A673 (cell line): ENCODE data around the gene CHTOP. TPM values are rescaled to one million over a fixed set of nuclear protein-coding genes. Genes with fewer than 3 reads are reported as not detected.

ENCODE experiments used
- BruUV-seq: library from RNA; stranded (reverse); fragments of 400-500 nt; replicated peaks from 2 replicates; lab custom pipeline; 2021; lab: Mats Ljungman, UMichigan
- CTCF ChIA-PET: fragments of 300-600 bp; sonication (Branson Sonifier 250); formaldehyde crosslinking; loops from one replicate; lab custom pipeline; 2022; ENCODE audit warnings: antibody characterized with exemption; lab: Charles Lee
- POLR2A ChIA-PET: fragments of 300-600 bp; sonication (Branson Sonifier 250); formaldehyde crosslinking; loops from one replicate; lab custom pipeline; 2022; ENCODE audit warnings: antibody characterized with exemption; ENCODE audit not compliant: low non-redundant PET; lab: Charles Lee
- DNase-seq: peaks from one replicate; pipeline ENCODE4 v3.0.0-alpha.2; 2015; ENCODE audit warnings: low spot score
- H3K27ac ChIP-seq: fragments of 200-600 bp; sonication (generic); 2 replicates; pipeline ENCODE4 v1.5.1; 2016; ENCODE audit warnings: mixed run types, low read depth, mild to moderate bottlenecking, mixed read lengths, antibody characterized with exemption, low read length; ENCODE audit not compliant: poor library complexity, severe bottlenecking
- H3K27me3 ChIP-seq: fragments of 200-600 bp; sonication (generic); replicated peaks from 2 replicates; pipeline ENCODE4 v1.6.1; 2017; ENCODE audit warnings: mixed run types, low read depth, mild to moderate bottlenecking, mixed read lengths, antibody characterized with exemption, low read length; ENCODE audit not compliant: insufficient read depth, poor library complexity
- H3K36me3 ChIP-seq: fragments of 200-600 bp; sonication (generic); 2 replicates; pipeline ENCODE4 v1.6.1; 2016; ENCODE audit warnings: mixed run types, mild to moderate bottlenecking, mixed read lengths, antibody characterized with exemption, low read length; ENCODE audit not compliant: insufficient read depth, poor library complexity, severe bottlenecking
- H3K4me1 ChIP-seq: fragments of 200-600 bp; sonication (generic); 2 replicates; pipeline ENCODE4 v1.6.1; 2017; ENCODE audit warnings: mixed run types, mild to moderate bottlenecking, mixed read lengths, antibody characterized with exemption, low read length; ENCODE audit not compliant: insufficient read depth, poor library complexity, severe bottlenecking
- H3K4me3 ChIP-seq: fragments of 200-600 bp; sonication (generic); 2 replicates; pipeline ENCODE4 v1.5.1; 2016; ENCODE audit warnings: low read depth, mixed run types, mild to moderate bottlenecking, mixed read lengths, low read length; ENCODE audit not compliant: poor library complexity, severe bottlenecking
- H3K9me3 ChIP-seq: fragments of 200-600 bp; sonication (generic); 2 replicates; pipeline ENCODE4 v1.6.1; 2016; ENCODE audit warnings: mixed run types, low read depth, mild to moderate bottlenecking, mixed read lengths, antibody characterized with exemption, low read length; ENCODE audit not compliant: poor library complexity, severe bottlenecking
- EZH2 ChIP-seq: fragments of 200-600 bp; sonication (generic); IDR thresholded peaks from 2 replicates; pipeline ENCODE4 v1.6.1; 2017; ENCODE audit warnings: borderline replicate concordance, low read depth, mild to moderate bottlenecking, mixed read lengths, antibody characterized with exemption, low read length; ENCODE audit not compliant: poor library complexity, severe bottlenecking
- intact Hi-C: fragments of 100-400 bp; cut with micrococcal nuclease; formaldehyde crosslinking; loops from one replicate; pipeline ENCODE4 v1.10.0; 2022; ENCODE audit not compliant: unreplicated experiment
- total RNA-seq: library from RNA; stranded (reverse); gene quantifications from 2 replicates; pipeline ENCODE4 v1.2.3, GENCODE V29; 2021
- TF ChIP-seq, protein P1 (sequence below): fragments of 300-800, 200-600 bp; sonication (generic); conservative IDR thresholded peaks from 2 replicates; pipeline ENCODE4 v1.5.1; 2017; ENCODE audit warnings: low read depth, mild to moderate bottlenecking, antibody characterized with exemption, low read length, moderate library complexity, mixed read lengths

Gene CHTOP
- total RNA-seq, 1 experiment from 2014 or later, result 101 TPM

DNA sequence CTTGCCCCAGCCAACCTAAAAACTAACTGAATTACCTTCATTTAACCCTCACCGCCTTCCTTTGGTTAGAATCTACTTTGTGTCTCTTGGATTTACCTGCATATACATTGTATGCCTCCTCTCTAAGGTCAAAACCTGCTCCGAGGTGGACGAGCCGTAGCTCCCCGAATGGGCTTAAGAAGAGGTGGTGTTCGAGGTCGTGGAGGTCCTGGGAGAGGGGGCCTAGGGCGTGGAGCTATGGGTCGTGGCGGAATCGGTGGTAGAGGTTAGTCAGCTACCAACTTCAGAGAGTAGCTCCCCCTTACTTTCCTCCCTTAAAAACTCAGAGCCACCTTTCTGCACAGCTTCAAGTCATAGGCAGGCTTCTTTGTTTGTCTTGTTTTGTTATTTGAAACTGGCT is 9.2 kb downstream of the CHTOP start:
- CTCF ChIA-PET, result no interaction called here
- POLR2A ChIA-PET, result no interaction called here
- Histone ChIP-seq H3K4me1 (no peaks in the 10 kb centered on the region), H3K4me3 (no peak overlapping the region), H3K27ac (no peak overlapping the region), H3K9me3 (no peaks in the 10 kb centered on the region), H3K27me3 (no peaks in the 10 kb centered on the region), H3K36me3 (peaks cover 94% of the 10 kb centered on the region)
- DNase-seq, result no peak
- intact Hi-C loops, result no loop called here
- BruUV-seq, result no TSS peak
- no peak for TF ChIP-seq EZH2
- TF ChIP-seq, protein P1, sequence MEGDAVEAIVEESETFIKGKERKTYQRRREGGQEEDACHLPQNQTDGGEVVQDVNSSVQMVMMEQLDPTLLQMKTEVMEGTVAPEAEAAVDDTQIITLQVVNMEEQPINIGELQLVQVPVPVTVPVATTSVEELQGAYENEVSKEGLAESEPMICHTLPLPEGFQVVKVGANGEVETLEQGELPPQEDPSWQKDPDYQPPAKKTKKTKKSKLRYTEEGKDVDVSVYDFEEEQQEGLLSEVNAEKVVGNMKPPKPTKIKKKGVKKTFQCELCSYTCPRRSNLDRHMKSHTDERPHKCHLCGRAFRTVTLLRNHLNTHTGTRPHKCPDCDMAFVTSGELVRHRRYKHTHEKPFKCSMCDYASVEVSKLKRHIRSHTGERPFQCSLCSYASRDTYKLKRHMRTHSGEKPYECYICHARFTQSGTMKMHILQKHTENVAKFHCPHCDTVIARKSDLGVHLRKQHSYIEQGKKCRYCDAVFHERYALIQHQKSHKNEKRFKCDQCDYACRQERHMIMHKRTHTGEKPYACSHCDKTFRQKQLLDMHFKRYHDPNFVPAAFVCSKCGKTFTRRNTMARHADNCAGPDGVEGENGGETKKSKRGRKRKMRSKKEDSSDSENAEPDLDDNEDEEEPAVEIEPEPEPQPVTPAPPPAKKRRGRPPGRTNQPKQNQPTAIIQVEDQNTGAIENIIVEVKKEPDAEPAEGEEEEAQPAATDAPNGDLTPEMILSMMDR, result no peak

DNA sequence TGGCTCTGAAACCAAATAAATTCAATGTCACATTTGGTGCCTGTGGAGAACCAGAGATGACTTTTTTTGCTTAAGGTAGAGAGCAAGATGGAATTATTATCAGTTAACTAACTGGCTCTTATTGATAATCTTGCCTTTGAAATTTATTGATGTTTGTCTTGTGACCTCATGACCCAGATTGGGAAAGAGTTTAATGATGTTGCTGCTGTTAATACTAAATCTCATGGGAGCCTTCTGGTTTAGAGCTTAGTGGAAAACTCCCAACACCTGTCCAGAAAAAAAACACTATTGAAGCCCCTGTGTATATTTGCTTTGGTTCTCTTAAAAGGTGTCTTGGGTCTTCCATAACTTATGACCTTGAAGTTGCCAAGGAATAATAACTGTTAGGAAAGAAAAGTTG is 9.9 kb downstream of the CHTOP start:
- H3K4me1 ChIP-seq, result no peaks in the 10 kb centered on the region
- CTCF ChIA-PET, result no interaction called here
- no peaks in the 10 kb centered on the region for H3K9me3 ChIP-seq
- TF ChIP-seq, protein P1, result no peak
- no peak for TF ChIP-seq EZH2
- no peak overlapping the region for H3K27ac ChIP-seq
- no peaks in the 10 kb centered on the region for H3K27me3 ChIP-seq
- no TSS peak for BruUV-seq
- no peak overlapping the region for H3K4me3 ChIP-seq
- intact Hi-C loops, result no loop called here
- POLR2A ChIA-PET, result no interaction called here
- H3K36me3 ChIP-seq, result peaks cover 87% of the 10 kb centered on the region
- DNase-seq, result no peak

DNA sequence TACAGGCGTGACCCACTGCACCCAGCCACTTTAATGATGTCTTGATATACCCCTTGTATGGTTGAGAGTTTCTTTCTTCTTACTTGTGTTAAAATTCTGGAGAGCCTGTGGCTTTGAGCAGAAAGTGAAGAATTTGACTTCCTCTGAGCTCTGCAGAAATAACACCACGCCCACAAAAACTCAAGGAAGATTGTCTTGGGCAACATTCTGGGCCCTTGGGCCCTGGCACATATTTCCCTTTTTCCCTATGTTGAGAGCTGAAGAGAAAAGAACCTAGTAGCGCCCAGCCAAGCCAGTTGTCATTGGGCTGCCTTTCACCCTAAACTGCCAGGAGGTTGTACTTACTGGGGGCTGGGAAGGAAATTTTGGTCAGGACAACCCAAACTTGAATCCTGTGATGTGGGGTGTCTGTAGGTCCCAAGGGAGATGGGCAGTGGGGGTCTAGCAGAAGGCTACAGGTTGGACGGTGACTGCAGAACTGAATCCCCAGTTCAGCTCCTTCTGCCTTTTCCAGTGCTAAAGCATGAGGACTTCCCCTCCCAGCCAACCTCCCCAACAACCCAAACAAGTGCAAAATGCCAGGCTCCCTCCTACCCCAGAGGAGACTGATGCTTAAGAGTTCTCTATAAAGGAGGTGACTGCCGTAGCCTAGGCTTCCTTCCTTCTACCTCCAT is 12.9 kb downstream of the CHTOP start:
- POLR2A ChIA-PET, result no interaction called here
- TF ChIP-seq, protein P1, result no peak
- TF ChIP-seq EZH2, result no peak
- CTCF ChIA-PET, result no interaction called here
- Histone ChIP-seq H3K9me3 (no peaks in the 10 kb centered on the region), H3K4me1 (no peaks in the 10 kb centered on the region), H3K4me3 (no peak overlapping the region), H3K27ac (no peak overlapping the region), H3K27me3 (no peaks in the 10 kb centered on the region), H3K36me3 (peaks cover 57% of the 10 kb centered on the region)
- DNase-seq, result no peak
- BruUV-seq, result no TSS peak
- intact Hi-C loops, result no loop called here
